ENCODE measurements around the gene TTC3.

DNA sequence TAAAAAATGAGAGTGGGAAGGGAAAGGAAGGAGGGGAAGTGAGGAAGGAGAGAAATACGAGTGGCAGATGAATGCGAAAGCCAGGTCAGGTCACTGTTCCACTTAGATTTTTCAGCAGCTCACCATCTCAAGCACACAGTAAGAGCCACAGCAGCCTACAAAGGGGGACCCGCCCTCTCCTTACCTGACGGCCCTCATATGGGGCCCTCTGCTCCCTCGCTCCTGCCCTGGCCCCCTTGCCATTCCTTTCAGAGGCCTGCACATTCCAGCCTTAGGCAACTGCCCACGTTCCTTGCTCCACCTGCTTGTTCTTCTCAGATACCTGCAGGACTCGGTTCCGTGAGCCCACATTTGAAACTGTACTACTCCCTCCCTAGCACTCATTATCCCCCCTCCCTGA is 172.1 kb downstream of the TTC3 start:
- TF ChIP-seq, protein P1, sequence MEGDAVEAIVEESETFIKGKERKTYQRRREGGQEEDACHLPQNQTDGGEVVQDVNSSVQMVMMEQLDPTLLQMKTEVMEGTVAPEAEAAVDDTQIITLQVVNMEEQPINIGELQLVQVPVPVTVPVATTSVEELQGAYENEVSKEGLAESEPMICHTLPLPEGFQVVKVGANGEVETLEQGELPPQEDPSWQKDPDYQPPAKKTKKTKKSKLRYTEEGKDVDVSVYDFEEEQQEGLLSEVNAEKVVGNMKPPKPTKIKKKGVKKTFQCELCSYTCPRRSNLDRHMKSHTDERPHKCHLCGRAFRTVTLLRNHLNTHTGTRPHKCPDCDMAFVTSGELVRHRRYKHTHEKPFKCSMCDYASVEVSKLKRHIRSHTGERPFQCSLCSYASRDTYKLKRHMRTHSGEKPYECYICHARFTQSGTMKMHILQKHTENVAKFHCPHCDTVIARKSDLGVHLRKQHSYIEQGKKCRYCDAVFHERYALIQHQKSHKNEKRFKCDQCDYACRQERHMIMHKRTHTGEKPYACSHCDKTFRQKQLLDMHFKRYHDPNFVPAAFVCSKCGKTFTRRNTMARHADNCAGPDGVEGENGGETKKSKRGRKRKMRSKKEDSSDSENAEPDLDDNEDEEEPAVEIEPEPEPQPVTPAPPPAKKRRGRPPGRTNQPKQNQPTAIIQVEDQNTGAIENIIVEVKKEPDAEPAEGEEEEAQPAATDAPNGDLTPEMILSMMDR (IDR thresholded peaks at IDR 0.05; ENCODE audit: low read length): no peak
- TF ChIP-seq EZH2 (optimal IDR thresholded peaks at IDR 0.05; ENCODE audit: low read depth, low read length) (no peak), EZH2phosphoT487 (IDR thresholded peaks at IDR 0.05; ENCODE audit: low read length) (no peak)

All from MM.1S (cell line).